Mucosa of stomach (tissue), 1 donor: ENCODE measurements around the gene AUTS2.

ENCODE experiments used
- H3K27me3 ChIP-seq: one replicate; pipeline ENCODE4 v1.7.0; 2013; ENCODE audit warnings: mild to moderate bottlenecking, low read length; ENCODE audit not compliant: control insufficient read depth, insufficient read depth
- H3K36me3 ChIP-seq: one replicate; pipeline ENCODE4 v1.7.0; 2013; ENCODE audit warnings: low read length; ENCODE audit not compliant: control insufficient read depth, insufficient read depth
- H3K4me1 ChIP-seq: one replicate; pipeline ENCODE4 v1.7.0; 2013; ENCODE audit warnings: mild to moderate bottlenecking, low read length; ENCODE audit not compliant: control insufficient read depth, insufficient read depth
- H3K4me3 ChIP-seq: one replicate; pipeline ENCODE4 v1.7.0; 2013; ENCODE audit warnings: low read length
- H3K9ac ChIP-seq: one replicate; pipeline ENCODE4 v1.7.0; 2013; ENCODE audit warnings: mild to moderate bottlenecking, low read length, moderate library complexity
- H3K9me3 ChIP-seq: one replicate; pipeline ENCODE4 v1.7.0; 2013; ENCODE audit warnings: mild to moderate bottlenecking, low read length, moderate library complexity; ENCODE audit not compliant: control insufficient read depth
- donor health status: Pancreatic carcinoma.

The AUTS2 gene

DNA sequence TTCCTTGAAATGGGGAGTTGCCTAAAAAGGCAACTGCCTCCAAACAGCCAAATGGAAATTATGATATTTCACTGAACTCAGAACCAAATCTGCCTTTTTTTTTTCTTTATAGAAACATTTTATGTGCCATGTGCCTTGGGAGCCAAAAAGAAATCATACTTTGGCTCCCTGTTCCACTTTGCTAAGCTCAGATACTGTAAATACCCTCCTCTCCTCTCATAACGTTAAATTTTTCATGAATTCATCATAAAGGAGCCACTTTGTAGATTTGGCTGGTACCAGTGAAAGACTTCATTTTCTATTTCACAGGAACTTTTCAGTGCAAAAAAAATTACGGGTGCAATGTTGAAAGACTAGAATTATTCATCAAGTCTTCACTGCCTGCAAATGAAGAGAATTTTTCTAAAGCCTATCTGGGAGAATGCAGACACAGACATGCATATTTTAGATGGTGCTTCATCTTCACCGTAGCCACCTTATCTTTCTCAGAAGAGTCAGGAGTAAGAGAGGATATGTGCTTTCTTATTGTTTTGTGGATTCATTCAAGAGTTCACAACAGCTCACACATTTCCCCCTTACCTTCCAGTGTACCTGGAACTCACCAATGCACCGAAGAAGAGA is 791.4 kb downstream of the AUTS2 start:
- Histone ChIP-seq H3K36me3 (no peaks in the 10 kb centered on the region), H3K4me1 (no peaks in the 10 kb centered on the region), H3K9ac (no peak overlapping the region), H3K9me3 (no peaks in the 10 kb centered on the region), H3K27me3 (no peaks in the 10 kb centered on the region), H3K4me3 (no peak overlapping the region)

DNA sequence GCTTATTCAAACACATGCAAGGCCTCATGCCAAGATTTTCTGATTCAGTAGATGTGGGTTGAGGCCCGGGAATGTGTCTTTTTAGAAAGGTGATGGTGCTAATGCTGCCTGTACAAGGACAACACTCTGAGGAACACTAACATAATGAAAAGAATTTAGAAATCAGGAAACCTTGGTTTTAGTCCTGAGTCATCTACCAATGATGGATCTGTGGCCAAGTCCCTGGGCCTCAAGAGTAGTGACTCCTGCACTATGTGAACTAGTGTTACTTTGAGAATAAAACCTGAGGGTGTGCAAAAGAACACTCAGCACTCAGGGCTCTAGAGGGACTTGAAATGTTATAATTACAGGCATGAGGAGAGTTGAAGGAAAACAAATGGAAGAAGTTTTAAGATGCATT is 792.0 kb downstream of the AUTS2 start:
- no peaks in the 10 kb centered on the region for H3K36me3 ChIP-seq

DNA sequence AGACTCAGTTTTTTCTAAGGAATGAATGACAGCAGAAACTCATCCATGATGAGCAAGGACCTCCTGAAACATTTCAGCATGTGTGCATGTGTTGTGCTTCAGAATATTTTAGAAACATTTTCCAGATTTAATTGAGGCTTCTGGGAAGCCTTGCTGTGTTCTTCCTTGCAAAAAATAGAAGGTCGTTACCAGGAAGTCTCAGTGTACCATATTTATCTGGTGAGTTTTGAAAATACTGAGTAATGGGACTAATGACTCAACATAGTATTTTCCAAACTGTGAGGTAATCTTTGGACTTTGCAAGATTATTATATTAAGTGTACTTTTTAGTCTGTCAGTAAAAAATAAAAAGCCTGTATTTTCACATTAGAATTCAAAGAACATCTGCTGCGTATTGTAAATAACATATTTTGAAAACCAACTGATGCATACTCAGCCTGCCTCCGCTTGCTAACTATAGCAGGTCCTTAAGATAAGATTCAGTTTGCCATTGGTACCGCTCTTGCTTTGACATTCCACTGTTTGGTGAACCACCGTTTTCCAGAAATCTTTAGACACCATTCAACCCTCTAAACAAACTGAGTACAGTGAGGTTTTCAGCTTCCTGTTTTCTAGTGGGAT is 794.1 kb downstream of the AUTS2 start:
- no peak overlapping the region for H3K4me3 ChIP-seq
- no peaks in the 10 kb centered on the region for H3K27me3 ChIP-seq
- no peak overlapping the region for H3K9ac ChIP-seq
- no peaks in the 10 kb centered on the region for H3K4me1 ChIP-seq
- H3K9me3 ChIP-seq: no peaks in the 10 kb centered on the region
- no peaks in the 10 kb centered on the region for H3K36me3 ChIP-seq

More for the DNA sequence above, 792.0 kb downstream of the AUTS2 start:
- Histone ChIP-seq H3K4me1 (no peaks in the 10 kb centered on the region), H3K4me3 (no peak overlapping the region), H3K9ac (no peak overlapping the region), H3K27me3 (no peaks in the 10 kb centered on the region), H3K9me3 (no peaks in the 10 kb centered on the region)

DNA sequence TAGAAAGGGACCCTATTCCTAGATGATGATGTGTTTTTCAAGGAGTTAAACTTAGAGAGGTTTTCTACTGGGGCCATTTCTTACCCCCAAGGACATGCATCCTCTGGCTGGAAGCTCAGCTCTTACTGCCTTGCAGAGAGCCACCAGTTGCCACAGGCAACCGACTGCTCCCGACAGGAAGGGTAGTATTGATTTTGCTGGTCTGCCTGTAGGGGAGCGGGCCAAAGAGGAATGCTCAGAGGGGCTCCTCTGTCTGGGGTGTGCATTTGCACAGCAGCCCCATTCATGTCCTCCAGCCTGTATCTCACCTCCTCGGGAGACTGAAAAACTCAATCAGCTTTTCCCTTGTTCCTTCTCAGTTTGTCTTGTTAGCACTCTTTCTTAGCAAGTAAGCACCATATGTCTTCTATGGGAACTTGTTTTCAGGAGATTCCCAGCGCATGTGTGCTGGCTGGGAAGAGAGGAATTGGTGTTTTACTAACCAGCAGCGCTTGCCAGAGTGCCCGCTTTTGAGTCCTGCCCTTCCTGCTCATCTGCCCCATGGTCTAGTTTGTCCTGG is 794.7 kb downstream of the AUTS2 start:
- no peaks in the 10 kb centered on the region for H3K4me1 ChIP-seq
- no peaks in the 10 kb centered on the region for H3K9me3 ChIP-seq

DNA sequence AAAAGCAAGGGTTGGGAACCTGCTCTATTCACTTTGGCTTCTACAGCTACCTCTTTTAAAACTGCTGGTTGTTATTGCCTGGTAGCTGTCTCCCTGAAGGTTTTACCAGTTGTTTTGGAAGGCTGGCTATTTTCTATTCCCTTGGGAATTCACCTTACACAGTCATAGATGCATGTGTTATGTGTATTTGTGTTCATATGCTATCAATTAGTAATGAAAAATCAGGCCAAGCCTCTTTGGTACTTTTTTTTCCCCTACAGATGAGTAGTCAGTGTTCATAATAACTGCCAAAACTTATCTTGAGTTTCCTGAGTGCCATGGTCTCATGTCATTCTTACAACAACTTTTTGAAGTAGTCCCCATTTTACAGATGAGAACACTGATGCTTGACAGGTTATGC is 795.7 kb downstream of the AUTS2 start:
- Histone ChIP-seq H3K4me1 (no peaks in the 10 kb centered on the region), H3K9ac (no peak overlapping the region), H3K9me3 (no peaks in the 10 kb centered on the region), H3K4me3 (no peak overlapping the region), H3K36me3 (no peaks in the 10 kb centered on the region), H3K27me3 (no peaks in the 10 kb centered on the region)

More for the DNA sequence above, 794.7 kb downstream of the AUTS2 start:
- Histone ChIP-seq H3K27me3 (no peaks in the 10 kb centered on the region), H3K9ac (no peak overlapping the region), H3K36me3 (no peaks in the 10 kb centered on the region), H3K4me3 (no peak overlapping the region)

DNA sequence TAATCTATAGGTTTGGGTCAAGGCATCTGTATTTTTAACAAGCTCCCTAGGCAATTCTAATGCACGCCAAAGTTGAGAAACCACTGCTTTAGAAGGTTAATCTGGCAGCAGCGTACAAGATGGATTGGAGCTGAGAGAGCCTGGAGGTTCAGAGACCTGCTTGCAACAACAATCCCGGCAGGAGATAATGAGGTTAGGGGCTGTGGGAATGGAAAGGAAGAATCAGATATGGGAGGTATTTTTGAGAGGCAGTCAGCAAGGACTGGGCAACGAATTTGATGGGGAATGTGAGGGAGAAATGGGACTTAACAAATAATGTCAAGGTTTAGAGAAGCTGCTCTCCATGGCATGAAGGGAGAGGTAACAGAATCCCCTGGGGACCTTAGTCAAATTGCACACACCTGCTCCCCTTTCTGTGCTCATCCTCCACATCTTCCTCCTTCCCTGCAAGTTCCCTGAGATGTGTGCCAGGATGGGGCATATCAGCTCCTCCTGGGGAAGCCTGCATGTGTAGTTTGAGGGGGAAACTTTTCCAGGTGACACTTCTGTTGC is 802.6 kb downstream of the AUTS2 start:
- no peaks in the 10 kb centered on the region for H3K36me3 ChIP-seq
- H3K9ac ChIP-seq: no peak overlapping the region
- H3K27me3 ChIP-seq: no peaks in the 10 kb centered on the region
- no peaks in the 10 kb centered on the region for H3K9me3 ChIP-seq
- no peaks in the 10 kb centered on the region for H3K4me1 ChIP-seq
- no peak overlapping the region for H3K4me3 ChIP-seq

DNA sequence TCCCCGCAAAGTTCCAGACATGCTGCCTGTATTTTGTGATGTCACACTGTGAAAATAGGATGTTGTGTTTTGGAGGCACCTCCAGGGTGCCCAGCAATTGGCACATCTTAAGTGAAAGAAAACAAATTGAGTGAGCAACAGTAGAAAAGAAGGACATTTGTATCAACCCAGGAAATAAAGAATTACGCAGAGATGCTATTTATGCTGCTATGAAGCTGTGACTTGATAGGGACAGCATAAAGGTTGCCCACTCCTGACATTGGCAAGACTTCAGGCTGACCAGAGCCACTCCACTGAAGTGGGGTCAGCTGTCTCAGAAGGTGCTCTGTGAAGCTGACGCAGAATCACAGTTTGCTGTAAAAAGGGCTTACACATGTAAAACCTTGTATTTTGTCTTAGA is 803.8 kb downstream of the AUTS2 start:
- Histone ChIP-seq H3K4me3 (no peak overlapping the region), H3K9ac (no peak overlapping the region), H3K36me3 (no peaks in the 10 kb centered on the region), H3K4me1 (no peaks in the 10 kb centered on the region), H3K9me3 (no peaks in the 10 kb centered on the region), H3K27me3 (no peaks in the 10 kb centered on the region)

DNA sequence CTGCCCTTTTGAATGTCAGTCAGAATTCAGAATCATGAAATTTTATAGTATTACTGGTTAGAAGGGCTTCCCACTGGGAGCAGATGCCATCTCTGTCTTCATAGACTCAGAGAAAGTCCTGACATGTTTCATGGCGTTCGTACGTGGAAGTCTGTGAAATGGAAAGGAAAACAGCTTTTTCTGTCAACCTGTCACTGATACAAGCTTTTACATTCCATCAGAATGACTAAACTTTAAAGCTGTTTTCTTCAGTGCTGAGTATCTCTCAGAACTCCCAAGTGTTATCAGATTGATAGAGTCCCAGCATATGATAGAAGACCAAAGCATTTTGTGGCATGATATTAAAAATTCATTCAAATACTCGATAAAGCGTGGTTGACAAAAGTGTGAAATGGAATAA is 807.0 kb downstream of the AUTS2 start:
- Histone ChIP-seq H3K27me3 (no peaks in the 10 kb centered on the region), H3K9me3 (no peaks in the 10 kb centered on the region), H3K9ac (no peak overlapping the region), H3K36me3 (no peaks in the 10 kb centered on the region), H3K4me1 (no peaks in the 10 kb centered on the region), H3K4me3 (no peak overlapping the region)

DNA sequence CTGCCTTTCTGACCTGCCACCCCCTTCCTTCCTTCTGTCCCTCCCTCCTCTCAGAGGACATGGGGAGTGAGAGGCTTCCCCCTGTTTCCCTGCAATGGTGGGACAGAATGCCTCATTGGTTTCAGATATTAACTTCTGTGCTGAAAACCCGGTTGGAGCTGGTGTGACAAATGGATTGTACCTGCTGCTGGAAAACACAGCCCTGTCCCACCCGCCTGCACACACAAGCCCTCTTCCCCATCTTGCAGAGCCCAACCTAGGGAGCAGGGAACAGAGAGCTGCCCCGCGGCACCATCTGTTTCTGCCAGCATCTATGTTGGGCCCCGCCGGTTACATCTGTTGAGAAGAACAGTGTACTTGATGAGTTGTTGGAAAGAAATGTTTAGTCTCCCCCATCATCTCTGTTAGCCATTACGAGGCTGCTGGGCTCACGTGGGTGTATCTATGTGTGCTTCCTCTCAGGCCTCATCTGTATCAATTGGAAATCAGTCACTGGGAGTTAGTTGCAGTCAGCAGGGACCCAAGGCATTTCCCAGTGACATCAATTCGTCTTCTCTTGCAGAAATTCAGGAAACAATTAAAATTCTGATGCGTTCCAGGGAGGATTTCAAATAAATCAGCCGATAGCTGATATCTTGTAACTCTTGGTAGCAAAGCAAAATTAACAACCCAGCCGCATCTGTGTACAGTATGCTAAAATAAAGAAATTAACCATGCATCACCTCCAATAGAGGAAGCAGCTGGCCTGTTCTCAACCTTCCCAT is 808.1 kb downstream of the AUTS2 start:
- H3K27me3 ChIP-seq: no peaks in the 10 kb centered on the region
- no peak overlapping the region for H3K4me3 ChIP-seq
- no peak overlapping the region for H3K9ac ChIP-seq
- H3K9me3 ChIP-seq: no peaks in the 10 kb centered on the region
- no peaks in the 10 kb centered on the region for H3K36me3 ChIP-seq
- H3K4me1 ChIP-seq: no peaks in the 10 kb centered on the region

DNA sequence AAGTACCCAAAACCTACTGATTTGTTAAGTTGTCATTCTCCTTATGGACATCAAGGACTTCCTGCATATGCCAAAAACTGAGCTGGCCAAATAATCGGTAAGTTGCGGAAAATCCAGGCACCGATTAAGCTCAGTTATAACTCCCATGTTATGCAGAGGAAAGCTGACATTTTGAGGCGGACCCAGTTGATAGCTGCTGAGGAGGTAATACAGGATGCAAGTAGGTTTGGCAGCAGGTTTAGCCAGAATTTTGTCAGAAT is 808.6 kb downstream of the AUTS2 start:
- H3K9me3 ChIP-seq: no peaks in the 10 kb centered on the region

DNA sequence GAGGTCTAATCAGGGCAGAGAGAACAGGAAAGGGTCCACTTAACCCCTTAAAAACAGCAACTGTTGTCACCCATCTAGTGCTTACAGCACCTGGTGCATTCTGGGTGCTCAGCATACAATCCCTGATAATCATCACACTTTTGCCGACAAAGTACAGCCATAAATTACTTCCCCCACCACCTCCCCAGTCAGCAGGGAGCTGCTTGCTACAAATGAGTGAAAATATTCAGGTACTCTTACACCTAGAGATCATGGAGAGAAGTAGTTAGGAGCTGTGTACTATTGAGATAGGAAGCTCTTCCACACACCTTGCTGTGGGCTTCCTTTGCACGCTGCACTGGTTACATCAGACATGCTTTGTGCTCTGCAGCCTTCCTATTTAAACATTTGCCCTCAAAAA is 810.2 kb downstream of the AUTS2 start:
- H3K36me3 ChIP-seq: no peaks in the 10 kb centered on the region
- no peaks in the 10 kb centered on the region for H3K9me3 ChIP-seq
- no peak overlapping the region for H3K9ac ChIP-seq
- no peaks in the 10 kb centered on the region for H3K4me1 ChIP-seq
- no peak overlapping the region for H3K4me3 ChIP-seq
- H3K27me3 ChIP-seq: no peaks in the 10 kb centered on the region

More for the DNA sequence above, 808.6 kb downstream of the AUTS2 start:
- H3K36me3 ChIP-seq: no peaks in the 10 kb centered on the region
- no peaks in the 10 kb centered on the region for H3K4me1 ChIP-seq
- no peak overlapping the region for H3K9ac ChIP-seq
- H3K4me3 ChIP-seq: no peak overlapping the region
- no peaks in the 10 kb centered on the region for H3K27me3 ChIP-seq

DNA sequence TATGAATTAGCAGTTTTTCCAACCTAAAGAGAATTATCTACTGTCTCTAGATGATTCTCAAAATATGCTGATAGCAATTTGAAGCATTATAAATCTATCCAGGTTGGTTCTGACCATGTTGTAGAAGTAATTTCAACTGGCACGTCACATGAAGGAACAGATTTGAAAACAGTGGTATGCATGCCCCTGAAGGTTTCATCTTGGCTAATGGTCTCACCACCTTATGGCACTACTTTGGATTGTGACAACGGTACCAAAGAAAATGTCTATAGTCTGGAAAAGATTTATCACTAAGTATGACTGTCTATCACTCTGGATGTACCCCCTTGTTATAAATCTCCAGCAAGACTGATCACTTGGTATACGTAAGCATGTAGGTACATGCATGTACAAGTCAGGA is 810.6 kb downstream of the AUTS2 start:
- no peaks in the 10 kb centered on the region for H3K9me3 ChIP-seq
- no peaks in the 10 kb centered on the region for H3K27me3 ChIP-seq
- no peak overlapping the region for H3K4me3 ChIP-seq
- H3K4me1 ChIP-seq: no peaks in the 10 kb centered on the region
- no peaks in the 10 kb centered on the region for H3K36me3 ChIP-seq
- H3K9ac ChIP-seq: no peak overlapping the region
